ENCODE results near the gene TRIM6. TPM values are rescaled to one million over a fixed set of nuclear protein-coding genes. Genes with fewer than 3 reads are reported as not detected.
"Not testable (repeated sequence)": the region's sequence is repeated elsewhere in the genome, so short reads cannot be mapped to it uniquely, and the experiment has no call there.

The TRIM6 gene
- total RNA-seq, 6 experiments from 2014 or later: 4.0 to 9.0 (median 6.6) TPM

DNA sequence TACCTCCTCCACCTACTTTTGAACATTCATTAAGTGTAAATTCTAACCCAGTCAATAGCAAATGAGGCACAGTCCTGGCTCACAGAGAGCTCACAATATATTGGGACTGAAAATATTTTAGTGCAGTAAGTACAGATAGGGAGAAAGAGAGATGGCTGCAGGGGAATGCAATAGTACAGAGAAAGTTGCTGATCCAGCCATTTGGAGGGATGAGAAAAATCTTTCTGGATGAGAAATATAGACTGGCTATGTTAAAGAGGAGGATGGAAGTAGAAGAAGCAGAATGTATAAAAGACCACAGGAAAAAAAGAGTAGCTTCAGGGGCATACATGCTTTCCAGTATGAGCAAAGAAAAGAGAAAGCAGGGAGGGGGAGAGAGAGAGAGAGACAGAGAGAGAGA is 19.3 kb upstream of the TRIM6 start:
- Mint-ChIP-seq H3K9me3 (no peaks in the 10 kb centered on the region), H3K27ac (no peak overlapping the region), H3K36me3 (ENCODE audit: low read depth) (no peaks in the 10 kb centered on the region), H3K27me3 (ENCODE audit: insufficient read depth) (no peaks in the 10 kb centered on the region; the same call in 1 of the 2 replicates), H3K4me1 (ENCODE audit: low read depth) (no peaks in the 10 kb centered on the region), H3K4me3 (no peak overlapping the region)
- DNase-seq: no peak
- TF ChIP-seq, protein P1, sequence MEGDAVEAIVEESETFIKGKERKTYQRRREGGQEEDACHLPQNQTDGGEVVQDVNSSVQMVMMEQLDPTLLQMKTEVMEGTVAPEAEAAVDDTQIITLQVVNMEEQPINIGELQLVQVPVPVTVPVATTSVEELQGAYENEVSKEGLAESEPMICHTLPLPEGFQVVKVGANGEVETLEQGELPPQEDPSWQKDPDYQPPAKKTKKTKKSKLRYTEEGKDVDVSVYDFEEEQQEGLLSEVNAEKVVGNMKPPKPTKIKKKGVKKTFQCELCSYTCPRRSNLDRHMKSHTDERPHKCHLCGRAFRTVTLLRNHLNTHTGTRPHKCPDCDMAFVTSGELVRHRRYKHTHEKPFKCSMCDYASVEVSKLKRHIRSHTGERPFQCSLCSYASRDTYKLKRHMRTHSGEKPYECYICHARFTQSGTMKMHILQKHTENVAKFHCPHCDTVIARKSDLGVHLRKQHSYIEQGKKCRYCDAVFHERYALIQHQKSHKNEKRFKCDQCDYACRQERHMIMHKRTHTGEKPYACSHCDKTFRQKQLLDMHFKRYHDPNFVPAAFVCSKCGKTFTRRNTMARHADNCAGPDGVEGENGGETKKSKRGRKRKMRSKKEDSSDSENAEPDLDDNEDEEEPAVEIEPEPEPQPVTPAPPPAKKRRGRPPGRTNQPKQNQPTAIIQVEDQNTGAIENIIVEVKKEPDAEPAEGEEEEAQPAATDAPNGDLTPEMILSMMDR (IDR thresholded peaks at IDR 0.05): no peak

DNA sequence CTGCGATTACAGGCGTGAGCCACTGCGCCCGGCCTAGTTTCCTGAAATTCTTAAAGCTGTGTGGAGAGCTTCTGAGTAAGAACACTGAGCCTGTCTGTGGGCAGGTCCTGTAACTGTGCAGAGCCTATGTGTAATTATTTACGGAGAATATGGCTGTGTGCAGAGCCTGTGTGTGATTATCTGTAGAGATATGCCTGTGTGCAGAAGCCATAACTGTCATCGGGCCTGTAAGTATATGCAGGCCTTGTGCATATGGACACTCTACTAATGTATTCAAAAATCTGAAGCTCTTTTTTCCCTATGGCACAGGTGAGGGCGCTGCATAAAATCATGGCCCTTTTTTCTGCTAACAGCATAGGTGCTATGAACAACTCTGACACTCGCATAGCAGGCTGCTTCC is 15.9 kb upstream of the TRIM6 start, which contains the start of gene OR52B6:
OR52B6 (plus strand) TSS at position 301 of the 400 bp plus-strand sequence; CDS start at position 301, 0 bp downstream.
- Mint-ChIP-seq H3K27ac (no peak within 1 kb of the TSS), H3K27me3 (ENCODE audit: insufficient read depth) (no peaks in the 10 kb centered on the region; the same call in 1 of the 2 replicates), H3K4me1 (ENCODE audit: low read depth) (no peaks in the 10 kb centered on the region), H3K36me3 (ENCODE audit: low read depth) (no peaks in the 10 kb centered on the region), H3K4me3 (no peak within 1 kb of the TSS), H3K9me3 (no peaks in the 10 kb centered on the region)
- TF ChIP-seq, protein P1 (IDR thresholded peaks at IDR 0.05): no peak
- DNase-seq: no peak

DNA sequence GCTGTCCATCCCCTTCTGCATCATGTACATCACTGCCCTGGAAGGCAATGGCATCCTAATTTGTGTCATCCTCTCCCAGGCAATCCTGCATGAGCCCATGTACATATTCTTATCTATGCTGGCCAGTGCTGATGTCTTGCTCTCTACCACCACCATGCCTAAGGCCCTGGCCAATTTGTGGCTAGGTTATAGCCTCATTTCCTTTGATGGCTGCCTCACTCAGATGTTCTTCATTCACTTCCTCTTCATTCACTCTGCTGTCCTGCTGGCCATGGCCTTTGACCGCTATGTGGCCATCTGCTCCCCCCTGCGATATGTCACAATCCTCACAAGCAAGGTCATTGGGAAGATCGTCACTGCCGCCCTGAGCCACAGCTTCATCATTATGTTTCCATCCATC is 15.4 kb upstream of the TRIM6 start:
- Mint-ChIP-seq H3K27me3 (ENCODE audit: insufficient read depth) (no peaks in the 10 kb centered on the region; the same call in 1 of the 2 replicates), H3K4me1 (ENCODE audit: low read depth) (no peaks in the 10 kb centered on the region), H3K9me3 (no peaks in the 10 kb centered on the region), H3K36me3 (ENCODE audit: low read depth) (no peaks in the 10 kb centered on the region), H3K4me3 (no peak overlapping the region), H3K27ac (no peak overlapping the region)
- TF ChIP-seq, protein P1 (IDR thresholded peaks at IDR 0.05): no peak
- no peak for DNase-seq

DNA sequence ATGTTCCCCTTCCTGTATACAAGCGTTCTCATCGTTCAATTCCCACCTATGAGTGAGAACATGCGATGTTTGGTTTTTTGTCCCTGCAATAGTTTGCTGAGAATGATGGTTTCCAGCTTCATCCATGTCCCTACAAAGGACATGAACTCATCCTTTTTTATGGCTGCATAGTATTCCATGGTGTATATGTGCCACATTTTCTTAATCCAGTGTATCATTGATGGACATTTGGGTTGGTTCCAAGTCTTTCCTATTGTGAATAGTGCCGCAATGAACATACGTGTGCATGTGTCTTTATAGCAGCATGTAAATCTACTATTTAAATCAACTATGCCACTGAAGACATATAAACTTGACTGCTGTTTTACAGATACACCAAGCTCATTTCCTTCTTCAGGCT is 12.0 kb upstream of the TRIM6 start:
- not testable (repeated sequence) for H3K9me3 Mint-ChIP-seq; H3K27ac Mint-ChIP-seq; DNase-seq; H3K27me3 Mint-ChIP-seq (ENCODE audit: insufficient read depth); H3K36me3 Mint-ChIP-seq (ENCODE audit: low read depth); H3K4me1 Mint-ChIP-seq (ENCODE audit: low read depth); H3K4me3 Mint-ChIP-seq

DNA sequence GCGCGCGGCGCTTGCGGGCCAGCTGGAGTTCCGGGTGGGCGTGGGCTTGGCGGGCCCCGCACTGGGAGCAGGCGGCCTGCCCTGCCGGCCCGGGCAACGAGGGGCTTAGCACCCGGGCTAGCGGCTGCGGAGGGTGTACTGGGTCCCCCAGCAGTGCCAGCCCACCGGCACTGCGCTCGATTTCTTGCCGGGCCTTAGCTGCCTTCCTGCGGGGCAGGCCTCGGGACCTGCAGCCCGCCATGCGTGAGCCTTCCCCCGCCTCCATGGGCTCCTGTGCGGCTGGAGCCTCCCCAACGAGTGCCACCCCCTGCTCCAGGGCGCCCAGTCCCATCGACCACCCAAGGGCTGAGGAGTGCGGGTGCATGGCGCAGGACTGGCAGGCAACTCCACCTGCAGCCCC is 6.5 kb upstream of the TRIM6 start:
- H3K4me3 Mint-ChIP-seq; H3K27me3 Mint-ChIP-seq (ENCODE audit: insufficient read depth); DNase-seq: not testable (repeated sequence)

GRCh38 chr11:5591613-5592012 is 4.8 kb upstream of the TRIM6 start:
- Mint-ChIP-seq H3K36me3 (ENCODE audit: low read depth) (peaks cover 9% of the 10 kb centered on the region), H3K9me3 (no peaks in the 10 kb centered on the region), H3K4me3 (no peak overlapping the region), H3K27me3 (ENCODE audit: insufficient read depth) (peaks cover 3% of the 10 kb centered on the region), H3K27ac (no peak overlapping the region), H3K4me1 (ENCODE audit: low read depth) (peaks cover 13% of the 10 kb centered on the region)
- TF ChIP-seq, protein P1 (IDR thresholded peaks at IDR 0.05): no peak
- DNase-seq: no peak

More for the DNA sequence above, 6.5 kb upstream of the TRIM6 start:
- not testable (repeated sequence) for H3K27ac Mint-ChIP-seq; H3K4me1 Mint-ChIP-seq (ENCODE audit: low read depth); H3K9me3 Mint-ChIP-seq; H3K36me3 Mint-ChIP-seq (ENCODE audit: low read depth)

DNA sequence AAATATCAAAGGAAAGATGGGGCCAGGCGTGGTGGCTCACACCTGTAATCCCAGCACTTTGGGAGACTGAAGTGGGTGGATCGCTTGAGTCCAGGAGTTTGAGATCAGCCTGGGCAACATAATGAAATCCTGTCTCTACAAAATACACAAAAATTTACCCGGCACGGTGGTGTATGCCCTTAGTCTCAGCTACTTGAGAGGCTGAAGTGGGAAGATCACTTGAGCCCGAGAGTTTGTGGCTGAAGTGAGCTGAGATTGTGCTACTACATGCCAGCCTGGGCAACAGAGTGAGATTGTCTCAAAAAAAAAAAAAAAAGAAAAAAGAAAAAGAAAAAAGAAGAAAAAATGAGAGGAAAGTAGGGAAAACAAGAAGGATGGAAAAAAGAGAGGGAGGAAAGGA is 3.8 kb upstream of the TRIM6 start:
- Mint-ChIP-seq H3K27ac (no peak overlapping the region), H3K36me3 (ENCODE audit: low read depth) (peaks cover 9% of the 10 kb centered on the region), H3K9me3 (no peaks in the 10 kb centered on the region), H3K4me3 (no peak overlapping the region), H3K4me1 (ENCODE audit: low read depth) (peaks cover 23% of the 10 kb centered on the region), H3K27me3 (ENCODE audit: insufficient read depth) (peaks cover 3% of the 10 kb centered on the region)
- TF ChIP-seq, protein P1 (IDR thresholded peaks at IDR 0.05): no peak
- DNase-seq: no peak

All from HFFc6 (cell line).